ENCODE results near the gene MATCAP1. TPM values are rescaled to one million over a fixed set of nuclear protein-coding genes. Genes with fewer than 3 reads are reported as not detected.
A peak's percentile ranks its signal among the peaks of the same experiment; 100 is the strongest.

The MATCAP1 gene
- total and polyA plus RNA-seq, 2 of the 13 experiments (the other 11 are each of a cell fraction or from before 2014, with no cell fraction given), result 11.2 to 24.5 TPM

GRCh38 chr16:67146523-67147357 lies 37.0 kb downstream of the MATCAP1 start:
- no peak overlapping the region for H2AFZ ChIP-seq (ENCODE audit: low read length)
- TF ChIP-seq RBFOX2 (IDR thresholded peaks at IDR 0.05; ENCODE audit: low read depth, low read length), result 0 out of 2 replicates have a peak, but pooled peaks have one; percentile 30
- TF ChIP-seq NONO (IDR thresholded peaks at IDR 0.05), result no peak
- 0 out of 2 replicates have a peak, but pooled peaks have one; percentile 25 for TF ChIP-seq NONO (CRISPR knock-in tag; conservative IDR thresholded peaks at IDR 0.05)
- TF ChIP-seq PAF1 (CRISPR knock-in tag; IDR thresholded peaks at IDR 0.05), result peak; percentile 4; the same call in 1 of the 2 replicates
- peak; percentile 55 for TF ChIP-seq STAG1 (CRISPR knock-in tag; IDR thresholded peaks at IDR 0.05)
- no peak for TF ChIP-seq KAT7 (CRISPR knock-in tag; IDR thresholded peaks at IDR 0.05; ENCODE audit: borderline replicate concordance)
- TF ChIP-seq RBM22 (optimal IDR thresholded peaks at IDR 0.05; ENCODE audit: low read length), result peak; percentile 65
- TF ChIP-seq SIX1 (CRISPR knock-in tag; IDR thresholded peaks at IDR 0.05; ENCODE audit: borderline replicate concordance), result no peak
- TF ChIP-seq RAD21 (CRISPR knock-in tag; IDR thresholded peaks at IDR 0.05), result peak; percentile 35; the same call in 1 of the 2 replicates
- peak; percentile 59 for TF ChIP-seq CTCF (CRISPR knock-in tag; IDR thresholded peaks at IDR 0.05)
- TF ChIP-seq SCMH1 (CRISPR knock-in tag; IDR thresholded peaks at IDR 0.05; ENCODE audit: borderline replicate concordance), result no peak
- TF ChIP-seq POLR2A (IDR thresholded peaks at IDR 0.05; ENCODE audit: insufficient read depth in 1 of 2, low read depth in 2 of 2, low read length in 2 of 2), result peak in 1 of 2 experiments; percentile 51; a peak in 1 of 4 replicates
- TF ChIP-seq AGO2 (optimal IDR thresholded peaks at IDR 0.05; ENCODE audit: low read depth, low read length), result peak; percentile 70
- BruUV-seq (replicated peaks), result no TSS peak
- WGBS (ENCODE audit: low lambda C conversion rate), result 94% methylated on average over 7 of the region's 7 CpGs
- intact Hi-C loops (cut with micrococcal nuclease; ENCODE audit: unreplicated experiment), result no loop called here
- no peak overlapping the region for H3K4me3 ChIP-seq (replicated peaks in 1 of 3; ENCODE audit: insufficient read depth in 1 of 3, low read depth in 2 of 3, low read length in 3 of 3)
- H3K4me2 ChIP-seq (ENCODE audit: low read depth, low read length), result no peak overlapping the region
- no peak overlapping the region for H3K9ac ChIP-seq (ENCODE audit: insufficient read depth, low read depth, low read length)
- H3K27me3 ChIP-seq (ENCODE audit: control insufficient read depth in 1 of 2, insufficient read depth in 2 of 2, low read length in 2 of 2), result no peaks in the 10 kb centered on the region; a peak in 1 of 5 replicates
- ChIA-PET CTCF (ENCODE audit: low intra/inter-chr PET ratio, low total read pairs) (no interaction called here), POLR2A (interaction anchor here (1.5 kb wide), 1 partner anchor 36 kb away, joined by 6 read pairs; no protein-coding TSS in a partner anchor)
- H3K9me3 ChIP-seq (ENCODE audit: low read length), result no peaks in the 10 kb centered on the region
- no peak overlapping the region for H3K27ac ChIP-seq (ENCODE audit: extremely low read length, insufficient read depth, low read length)
- H3K36me3 ChIP-seq (replicated peaks in 1 of 2; ENCODE audit: control insufficient read depth in 1 of 2, insufficient read depth in 2 of 2, low read length in 2 of 2), result peaks cover 54 to 73% of the 10 kb centered on the region in 2 experiments
- H4K20me1 ChIP-seq (ENCODE audit: insufficient read depth, low read length), result peaks cover 9% of the 10 kb centered on the region; the same call in 1 of the 2 replicates
- ATAC-seq (no peak), FAIRE-seq (no peak), DNase-seq (ENCODE audit: low spot score) (no peak)
- peaks cover 15% of the 10 kb centered on the region for H3K4me1 ChIP-seq (ENCODE audit: insufficient read depth, low read length)
- H3K79me2 ChIP-seq (ENCODE audit: insufficient read depth, low read length), result no peaks in the 10 kb centered on the region
- in situ Hi-C loops (cut with HindIII; ENCODE audit: extremely low pct_ligation_motif_present, low pct_unique_long_range_greater_than_20kb), result no loop called here

Measured in HepG2 (cell line).